ELR (cell line): ENCODE results near the gene SLCO2A1.

ENCODE experiments used
- DNase-seq: peaks from one replicate; pipeline ENCODE4 v3.0.0-alpha.2; 2015; ENCODE audit warnings: low read depth

Gene SLCO2A1

GRCh38 chr3:133980550-133980949 lies 49.2 kb downstream of the SLCO2A1 start:
- no peak for DNase-seq

GRCh38 chr3:133980035-133980434 lies 49.7 kb downstream of the SLCO2A1 start:
- no peak for DNase-seq

- no peak for DNase-seq
Observed at GRCh38 chr3:133979553-133979952, 50.2 kb downstream of the SLCO2A1 start.

GRCh38 chr3:133977568-133977967 lies 52.2 kb downstream of the SLCO2A1 start:
- no peak for DNase-seq

GRCh38 chr3:133973249-133973980 lies 56.3 kb downstream of the SLCO2A1 start:
- DNase-seq: no peak

GRCh38 chr3:133972156-133972555 lies 57.6 kb downstream of the SLCO2A1 start:
- DNase-seq: no peak

GRCh38 chr3:133970916-133971315 lies 58.8 kb downstream of the SLCO2A1 start:
- DNase-seq: no peak

GRCh38 chr3:133970339-133970738 lies 59.4 kb downstream of the SLCO2A1 start:
- no peak for DNase-seq

- no peak for DNase-seq
Observed at GRCh38 chr3:133967992-133968892, 61.5 kb downstream of the SLCO2A1 start.

GRCh38 chr3:133966954-133967353 lies 62.8 kb downstream of the SLCO2A1 start:
- DNase-seq: no peak

GRCh38 chr3:133965906-133966305 lies 63.8 kb downstream of the SLCO2A1 start:
- DNase-seq: no peak

- DNase-seq: no peak
Observed at GRCh38 chr3:133965013-133965570, 64.6 kb downstream of the SLCO2A1 start.

GRCh38 chr3:133964547-133964946 lies 65.2 kb downstream of the SLCO2A1 start:
- peak; percentile 18 for DNase-seq

- DNase-seq: no peak
Observed at GRCh38 chr3:133963657-133964396, 65.9 kb downstream of the SLCO2A1 start.

GRCh38 chr3:133962849-133963248 lies 66.9 kb downstream of the SLCO2A1 start:
- DNase-seq: peak; percentile 65

- no peak for DNase-seq
Observed at GRCh38 chr3:133958071-133958805, 71.5 kb downstream of the SLCO2A1 start.

GRCh38 chr3:133956982-133957381 lies 72.7 kb downstream of the SLCO2A1 start:
- no peak for DNase-seq

- no peak for DNase-seq
Observed at GRCh38 chr3:133956353-133956752, 73.4 kb downstream of the SLCO2A1 start.

- DNase-seq: no peak
Observed at GRCh38 chr3:133955892-133956291, 73.8 kb downstream of the SLCO2A1 start.

- DNase-seq: peak; percentile 11
Observed at GRCh38 chr3:133954717-133955360, 74.9 kb downstream of the SLCO2A1 start.

GRCh38 chr3:133953297-133953696 lies 76.4 kb downstream of the SLCO2A1 start:
- DNase-seq: no peak
